HG02840 (cell line): ENCODE results near the gene CUEDC1.

Experiments used
- ATAC-seq: cut with Tn5 transposase; IDR thresholded peaks from one replicate; pipeline ENCODE4 v1.9.1; 2021; ENCODE audit warnings: mild to moderate bottlenecking, moderate library complexity, moderate number of reproducible peaks; ENCODE audit not compliant: unreplicated experiment, low FRiP score

CUEDC1 gene

DNA sequence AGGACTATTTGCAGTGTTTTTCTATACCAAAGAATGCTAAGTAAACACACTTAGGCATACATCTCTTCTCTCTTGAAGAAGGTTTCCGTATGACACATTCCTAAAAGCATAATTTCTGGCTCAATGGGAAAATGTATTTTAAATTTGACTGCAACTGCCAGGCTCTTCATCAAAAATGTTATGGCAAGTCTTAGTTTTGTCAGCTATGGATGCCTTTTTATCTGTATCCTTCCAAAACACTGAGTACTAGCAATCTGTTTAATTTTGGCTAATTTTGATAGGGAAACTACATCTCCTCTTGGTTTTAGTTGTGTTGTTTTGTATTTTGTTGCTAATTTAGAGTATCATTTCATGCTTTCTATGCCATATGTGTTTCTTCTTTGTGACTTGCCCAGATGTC, 140.8 kb downstream of the CUEDC1 start:
- no peak for ATAC-seq

DNA sequence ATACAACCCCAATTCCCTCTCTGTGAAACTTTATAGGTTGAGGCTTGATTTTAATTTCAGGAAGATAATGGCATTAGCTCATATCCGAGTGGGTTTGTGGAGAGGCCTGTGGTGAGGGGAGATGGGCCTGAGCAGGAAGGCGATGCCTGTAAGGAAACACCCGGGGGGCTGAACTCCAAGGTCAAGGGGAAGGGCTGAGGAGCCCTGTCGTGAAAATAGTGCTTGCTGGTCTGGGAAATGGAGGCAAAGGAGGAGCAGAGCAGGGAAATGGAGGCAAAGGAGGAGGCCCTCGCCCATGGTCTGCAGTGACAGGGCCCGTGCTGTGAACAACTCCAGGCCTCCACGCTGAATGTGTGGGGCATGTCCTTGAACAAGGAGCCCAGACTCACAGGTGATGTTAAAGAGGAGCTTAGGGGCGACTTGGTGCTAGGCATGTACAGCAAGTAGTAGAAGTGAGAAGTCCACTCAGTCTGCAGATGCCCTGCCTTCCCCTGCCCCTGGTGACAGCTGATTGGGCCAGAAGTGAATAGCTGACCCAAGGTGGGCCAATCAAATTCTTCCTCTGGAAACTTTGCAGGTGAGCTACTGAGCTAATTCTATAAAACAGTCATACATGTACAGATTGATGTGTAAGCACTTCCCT, 143.5 kb downstream of the CUEDC1 start:
- no peak for ATAC-seq
